ENCODE data around the gene CNTN5.

- TF ChIP-seq POLR2AphosphoS5 (IDR thresholded peaks at IDR 0.05; ENCODE audit: borderline replicate concordance, low read depth, low read length) (no peak), EZH2 (IDR thresholded peaks at IDR 0.05) (no peak)
Observed at GRCh38 chr11:99464985-99465384, 444.2 kb downstream of the CNTN5 start.
